Prostate gland (tissue), 2 donors: ENCODE results near the gene ARHGAP42. TPM values are rescaled to one million over a fixed set of nuclear protein-coding genes. Genes with fewer than 3 reads are reported as not detected.

Source experiments
- DNase-seq: peaks from one replicate; pipeline ENCODE4 v3.0.0-alpha.2; 2019; ENCODE audit warnings: low spot score
- H3K27ac ChIP-seq, 2 donors: fragments of 200-600 bp; sonication (generic); 2 replicates each; pipeline ENCODE4 v1.5.1; 2017 to 2019
- H3K27me3 ChIP-seq: fragments of 200-600 bp; sonication (generic); replicated peaks from 2 replicates; pipeline ENCODE4 v1.5.1; 2019; ENCODE audit not compliant: insufficient read depth
- H3K36me3 ChIP-seq, 2 donors: fragments of 200-600 bp; sonication (generic); 1 replicate in 1 of 2; 2 replicates in 1 of 2; pipeline versions ENCODE4 v1.5.1 to v1.8.1; 2017 to 2019
- H3K4me1 ChIP-seq: fragments of 200-600 bp; sonication (generic); replicated peaks from 2 replicates; pipeline ENCODE4 v1.5.1; 2019
- H3K4me3 ChIP-seq, 2 donors: fragments of 200-600 bp; sonication (generic); 2 replicates each; pipeline ENCODE4 v1.5.1; 2017 to 2019
- H3K9me3 ChIP-seq: fragments of 200-600 bp; sonication (generic); 2 replicates; pipeline ENCODE4 v1.5.1; 2017
- CTCF ChIP-seq, 4 experiments: fragments of 200-600 bp in 2 of 4; fragments of 450-650 bp in 2 of 4; sonication (generic) in 2 of 4; IDR thresholded peaks; 1 replicate in 3 of 4; 2 replicates in 1 of 4; pipeline ENCODE4 v1.5.1; 2016 to 2019; ENCODE audit warnings: antibody characterized with exemption in 4 of 4, mild to moderate bottlenecking in 2 of 4, moderate library complexity in 2 of 4
- POLR2A ChIP-seq: fragments of 450-650 bp; IDR thresholded peaks from one replicate; pipeline ENCODE4 v1.6.1; 2016; ENCODE audit warnings: antibody characterized with exemption, mild to moderate bottlenecking
- POLR2AphosphoS5 ChIP-seq: sonication (generic); formaldehyde crosslinking; IDR thresholded peaks from one replicate; pipeline ENCODE4 v1.6.1; 2017; ENCODE audit warnings: antibody characterized with exemption
- WGBS: methylation state at CpG from one replicate; pipeline ENCODE4 v1.1.5; 2018; 5-methylcytosine and 5-hydroxymethylcytosine counted together
- intact Hi-C: fragments of 100-400 bp; cut with DNase I; formaldehyde crosslinking; loops from one replicate; pipeline ENCODE4 v1.14.2; 2022
- total RNA-seq, 2 donors: library from RNA; depleted of rRNA; stranded (reverse); fragments of >200 nt; gene quantifications; one replicate each; pipeline ENCODE4 v1.1.0, GENCODE V29; 2016

The ARHGAP42 gene
- total RNA-seq, 2 donors from 2014 or later, result 12.8 to 20.5 TPM

DNA sequence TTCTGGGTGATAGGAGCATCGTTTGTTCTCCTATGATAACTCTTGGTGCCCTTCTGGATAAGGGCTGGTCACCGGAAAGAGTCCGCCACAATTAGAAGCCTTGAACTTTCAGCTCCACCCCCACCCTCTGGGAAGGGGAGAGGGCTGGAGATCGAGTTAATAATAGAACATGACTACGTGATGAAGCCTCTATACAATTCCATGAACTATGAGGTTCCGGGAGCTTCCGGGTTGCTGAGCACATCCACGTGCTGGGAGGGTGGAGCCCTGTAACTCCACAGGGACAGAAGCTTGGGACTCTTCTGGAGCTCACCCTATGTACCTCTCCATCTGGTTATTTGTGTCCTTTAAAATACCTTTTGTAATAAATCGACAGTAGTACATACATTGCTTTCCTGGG is 40.3 kb downstream of the ARHGAP42 start:
- H3K4me3 ChIP-seq, result no peak overlapping the region
- no peaks in the 10 kb centered on the region for H3K27me3 ChIP-seq
- H3K9me3 ChIP-seq, result no peaks in the 10 kb centered on the region
- no peak for DNase-seq
- intact Hi-C loops, result no loop called here
- 82% methylated on average over 9 of the region's 9 CpGs for WGBS
- H3K4me1 ChIP-seq, result no peaks in the 10 kb centered on the region
- no peak overlapping the region for H3K27ac ChIP-seq
- TF ChIP-seq CTCF (IDR thresholded peaks at IDR 0.05), result no peak
- no peak for TF ChIP-seq POLR2AphosphoS5
- TF ChIP-seq POLR2A, result no peak
- no peaks in the 10 kb centered on the region for H3K36me3 ChIP-seq

- no peak for DNase-seq
- Histone ChIP-seq H3K27ac (no peak overlapping the region), H3K9me3 (no peaks in the 10 kb centered on the region), H3K36me3 (no peaks in the 10 kb centered on the region), H3K4me3 (no peak overlapping the region), H3K27me3 (no peaks in the 10 kb centered on the region), H3K4me1 (no peaks in the 10 kb centered on the region)
- intact Hi-C loops, result no loop called here
- TF ChIP-seq POLR2AphosphoS5, result no peak
- TF ChIP-seq POLR2A, result no peak
- TF ChIP-seq CTCF (IDR thresholded peaks at IDR 0.05), result no peak
- WGBS, result 93% methylated on average over 3 of the region's 3 CpGs
Observed at GRCh38 chr11:100730266-100730665, 43.2 kb downstream of the ARHGAP42 start.

- 95% methylated on average over 1 of the region's 1 CpG for WGBS
- no peaks in the 10 kb centered on the region for H3K36me3 ChIP-seq
- no peak overlapping the region for H3K4me3 ChIP-seq
- no peaks in the 10 kb centered on the region for H3K9me3 ChIP-seq
- no peaks in the 10 kb centered on the region for H3K4me1 ChIP-seq
- intact Hi-C loops, result no loop called here
- DNase-seq, result no peak
- no peaks in the 10 kb centered on the region for H3K27me3 ChIP-seq
- no peak overlapping the region for H3K27ac ChIP-seq
- no peak for TF ChIP-seq CTCF (IDR thresholded peaks at IDR 0.05)
- no peak for TF ChIP-seq POLR2AphosphoS5
- no peak for TF ChIP-seq POLR2A
Observed at GRCh38 chr11:100731471-100731870, 44.4 kb downstream of the ARHGAP42 start.

- H3K4me3 ChIP-seq, result no peak overlapping the region
- no peaks in the 10 kb centered on the region for H3K9me3 ChIP-seq
- H3K27ac ChIP-seq, result no peak overlapping the region
- no peaks in the 10 kb centered on the region for H3K4me1 ChIP-seq
- DNase-seq, result no peak
- no peak for TF ChIP-seq POLR2AphosphoS5
- TF ChIP-seq CTCF (IDR thresholded peaks at IDR 0.05), result no peak
- TF ChIP-seq POLR2A, result no peak
- no peaks in the 10 kb centered on the region for H3K27me3 ChIP-seq
- H3K36me3 ChIP-seq, result no peaks in the 10 kb centered on the region
- intact Hi-C loops, result no loop called here
Observed at GRCh38 chr11:100732949-100733348, 45.9 kb downstream of the ARHGAP42 start.

- 88% methylated on average over 1 of the region's 1 CpG for WGBS
- Histone ChIP-seq H3K4me1 (no peaks in the 10 kb centered on the region), H3K36me3 (no peaks in the 10 kb centered on the region), H3K27ac (no peak overlapping the region), H3K9me3 (no peaks in the 10 kb centered on the region), H3K4me3 (no peak overlapping the region), H3K27me3 (no peaks in the 10 kb centered on the region)
- no peak for DNase-seq
- intact Hi-C loops, result no loop called here
- TF ChIP-seq CTCF (IDR thresholded peaks at IDR 0.05) (no peak), POLR2A (no peak), POLR2AphosphoS5 (no peak)
Observed at GRCh38 chr11:100734743-100735527, 47.8 kb downstream of the ARHGAP42 start.
